Measurements from ENCODE around the gene MDH2. TPM values are rescaled to one million over a fixed set of nuclear protein-coding genes. Genes with fewer than 3 reads are reported as not detected.
A peak's percentile ranks its signal among the peaks of the same experiment; 100 is the strongest.

MDH2 gene
- total and polyA plus RNA-seq, 10 of the 15 experiments (the other 5 are each of a cell fraction or from before 2014, with no cell fraction given) = 106 to 530 (median 202) TPM

DNA sequence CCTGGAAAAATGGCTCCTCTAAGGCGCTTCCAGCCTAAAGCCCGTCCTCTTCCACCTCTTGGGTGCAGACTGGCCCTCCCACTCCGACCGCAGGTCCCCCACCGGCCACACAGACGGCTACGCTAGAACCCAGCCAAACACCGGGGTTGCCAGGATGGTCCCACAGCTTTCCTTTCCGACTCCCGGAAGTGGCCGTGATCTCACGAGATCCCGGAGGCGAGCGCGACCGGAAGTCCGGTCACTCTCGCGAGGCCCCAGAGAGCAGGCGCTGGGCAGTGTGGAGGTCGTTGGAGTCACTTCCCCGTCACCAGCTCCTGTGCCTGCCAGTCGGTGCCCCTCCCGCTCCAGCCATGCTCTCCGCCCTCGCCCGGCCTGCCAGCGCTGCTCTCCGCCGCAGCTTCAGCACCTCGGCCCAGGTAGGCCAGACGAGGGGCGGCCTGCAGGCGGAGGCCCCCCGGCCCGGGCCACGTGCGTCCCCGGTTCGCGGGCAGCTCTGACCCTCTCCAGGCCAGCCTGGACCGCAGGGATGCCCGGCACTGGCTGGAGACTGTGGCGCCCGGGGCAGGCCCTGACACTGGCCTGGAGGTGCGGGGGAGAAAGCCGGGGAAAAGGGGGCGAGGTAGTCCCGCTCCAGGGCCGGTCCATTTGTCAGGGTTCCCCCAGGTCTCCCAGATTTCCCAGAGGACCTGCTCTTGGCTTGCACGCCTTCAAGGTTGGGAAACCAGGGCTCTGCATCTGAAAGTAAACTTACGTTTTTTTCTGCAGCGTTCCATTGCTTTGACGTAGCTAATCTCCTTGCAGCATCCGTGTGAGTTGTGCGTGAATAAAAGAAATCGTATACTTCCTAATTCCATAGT, at the start of gene MDH2, which contains the start of gene STYXL1 (continued):
- TF ChIP-seq, protein P1, sequence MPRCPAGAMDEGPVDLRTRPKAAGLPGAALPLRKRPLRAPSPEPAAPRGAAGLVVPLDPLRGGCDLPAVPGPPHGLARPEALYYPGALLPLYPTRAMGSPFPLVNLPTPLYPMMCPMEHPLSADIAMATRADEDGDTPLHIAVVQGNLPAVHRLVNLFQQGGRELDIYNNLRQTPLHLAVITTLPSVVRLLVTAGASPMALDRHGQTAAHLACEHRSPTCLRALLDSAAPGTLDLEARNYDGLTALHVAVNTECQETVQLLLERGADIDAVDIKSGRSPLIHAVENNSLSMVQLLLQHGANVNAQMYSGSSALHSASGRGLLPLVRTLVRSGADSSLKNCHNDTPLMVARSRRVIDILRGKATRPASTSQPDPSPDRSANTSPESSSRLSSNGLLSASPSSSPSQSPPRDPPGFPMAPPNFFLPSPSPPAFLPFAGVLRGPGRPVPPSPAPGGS (IDR thresholded peaks at IDR 0.05; ENCODE audit: borderline replicate concordance, insufficient read depth, low read depth, low read length, poor library complexity, severe bottlenecking) = no peak
- TF ChIP-seq YY1 (IDR thresholded peaks at IDR 0.05; ENCODE audit: low read depth, low read length) = peak; percentile 83
- TF ChIP-seq PAX5 (IDR thresholded peaks at IDR 0.05; ENCODE audit: borderline replicate concordance, low read depth, low read length) = peak; percentile 30; the same call in 1 of the 2 replicates
- peak; percentile 83 for TF ChIP-seq KLF5 (IDR thresholded peaks at IDR 0.05; ENCODE audit: partially characterized antibody)
- TF ChIP-seq RUNX3 (IDR thresholded peaks at IDR 0.05; ENCODE audit: low read length) = peak; percentile 85
- no peak for TF ChIP-seq EP300 (IDR thresholded peaks at IDR 0.05; ENCODE audit: borderline replicate concordance in 1 of 2, control insufficient read depth in 1 of 2, low read depth in 2 of 2, low read length in 2 of 2)
- TF ChIP-seq BHLHE40 (IDR thresholded peaks at IDR 0.05; ENCODE audit: borderline replicate concordance in 1 of 2, low read depth in 2 of 2, low read length in 1 of 2) = peak; percentile 46 to 89; a peak in 2 of 4 replicates
- TF ChIP-seq BRCA1 (IDR thresholded peaks at IDR 0.05; ENCODE audit: low read depth, low read length) = peak; percentile 96
- no peak; the same call in 1 of the 2 replicates for TF ChIP-seq FOXM1 (IDR thresholded peaks at IDR 0.05; ENCODE audit: low read depth, low read length)
- TF ChIP-seq, protein P2, sequence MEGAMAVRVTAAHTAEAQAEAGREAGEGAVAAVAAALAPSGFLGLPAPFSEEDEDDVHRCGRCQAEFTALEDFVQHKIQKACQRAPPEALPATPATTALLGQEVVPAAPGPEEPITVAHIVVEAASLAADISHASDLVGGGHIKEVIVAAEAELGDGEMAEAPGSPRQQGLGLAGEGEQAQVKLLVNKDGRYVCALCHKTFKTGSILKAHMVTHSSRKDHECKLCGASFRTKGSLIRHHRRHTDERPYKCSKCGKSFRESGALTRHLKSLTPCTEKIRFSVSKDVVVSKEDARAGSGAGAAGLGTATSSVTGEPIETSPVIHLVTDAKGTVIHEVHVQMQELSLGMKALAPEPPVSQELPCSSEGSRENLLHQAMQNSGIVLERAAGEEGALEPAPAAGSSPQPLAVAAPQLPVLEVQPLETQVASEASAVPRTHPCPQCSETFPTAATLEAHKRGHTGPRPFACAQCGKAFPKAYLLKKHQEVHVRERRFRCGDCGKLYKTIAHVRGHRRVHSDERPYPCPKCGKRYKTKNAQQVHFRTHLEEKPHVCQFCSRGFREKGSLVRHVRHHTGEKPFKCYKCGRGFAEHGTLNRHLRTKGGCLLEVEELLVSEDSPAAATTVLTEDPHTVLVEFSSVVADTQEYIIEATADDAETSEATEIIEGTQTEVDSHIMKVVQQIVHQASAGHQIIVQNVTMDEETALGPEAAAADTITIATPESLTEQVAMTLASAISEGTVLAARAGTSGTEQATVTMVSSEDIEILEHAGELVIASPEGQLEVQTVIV (IDR thresholded peaks at IDR 0.05; ENCODE audit: borderline replicate concordance, partially characterized antibody) = peak; percentile 95
- TF ChIP-seq TCF12 (IDR thresholded peaks at IDR 0.05; ENCODE audit: low read depth, low read length) = peak; percentile 62; the same call in 1 of the 2 replicates
- 0 out of 2 replicates have a peak, but pooled peaks have one; percentile 63 for TF ChIP-seq NBN (IDR thresholded peaks at IDR 0.05)
- TF ChIP-seq, protein P3, sequence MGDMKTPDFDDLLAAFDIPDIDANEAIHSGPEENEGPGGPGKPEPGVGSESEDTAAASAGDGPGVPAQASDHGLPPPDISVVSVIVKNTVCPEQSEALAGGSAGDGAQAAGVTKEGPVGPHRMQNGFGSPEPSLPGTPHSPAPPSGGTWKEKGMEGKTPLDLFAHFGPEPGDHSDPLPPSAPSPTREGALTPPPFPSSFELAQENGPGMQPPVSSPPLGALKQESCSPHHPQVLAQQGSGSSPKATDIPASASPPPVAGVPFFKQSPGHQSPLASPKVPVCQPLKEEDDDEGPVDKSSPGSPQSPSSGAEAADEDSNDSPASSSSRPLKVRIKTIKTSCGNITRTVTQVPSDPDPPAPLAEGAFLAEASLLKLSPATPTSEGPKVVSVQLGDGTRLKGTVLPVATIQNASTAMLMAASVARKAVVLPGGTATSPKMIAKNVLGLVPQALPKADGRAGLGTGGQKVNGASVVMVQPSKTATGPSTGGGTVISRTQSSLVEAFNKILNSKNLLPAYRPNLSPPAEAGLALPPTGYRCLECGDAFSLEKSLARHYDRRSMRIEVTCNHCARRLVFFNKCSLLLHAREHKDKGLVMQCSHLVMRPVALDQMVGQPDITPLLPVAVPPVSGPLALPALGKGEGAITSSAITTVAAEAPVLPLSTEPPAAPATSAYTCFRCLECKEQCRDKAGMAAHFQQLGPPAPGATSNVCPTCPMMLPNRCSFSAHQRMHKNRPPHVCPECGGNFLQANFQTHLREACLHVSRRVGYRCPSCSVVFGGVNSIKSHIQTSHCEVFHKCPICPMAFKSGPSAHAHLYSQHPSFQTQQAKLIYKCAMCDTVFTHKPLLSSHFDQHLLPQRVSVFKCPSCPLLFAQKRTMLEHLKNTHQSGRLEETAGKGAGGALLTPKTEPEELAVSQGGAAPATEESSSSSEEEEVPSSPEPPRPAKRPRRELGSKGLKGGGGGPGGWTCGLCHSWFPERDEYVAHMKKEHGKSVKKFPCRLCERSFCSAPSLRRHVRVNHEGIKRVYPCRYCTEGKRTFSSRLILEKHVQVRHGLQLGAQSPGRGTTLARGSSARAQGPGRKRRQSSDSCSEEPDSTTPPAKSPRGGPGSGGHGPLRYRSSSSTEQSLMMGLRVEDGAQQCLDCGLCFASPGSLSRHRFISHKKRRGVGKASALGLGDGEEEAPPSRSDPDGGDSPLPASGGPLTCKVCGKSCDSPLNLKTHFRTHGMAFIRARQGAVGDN (IDR thresholded peaks at IDR 0.05) = peak; percentile 65; the same call in 1 of the 2 replicates
- peak; percentile 60; the same call in 1 of the 2 replicates for TF ChIP-seq TBL1XR1 (IDR thresholded peaks at IDR 0.05; ENCODE audit: low read depth, low read length)
- TF ChIP-seq HDGF (IDR thresholded peaks at IDR 0.05) = peak; percentile 24; the same call in 1 of the 2 replicates
- TF ChIP-seq SPI1 (IDR thresholded peaks at IDR 0.05; ENCODE audit: borderline replicate concordance, insufficient read depth, low read depth, low read length) = peak; percentile 6; the same call in 1 of the 2 replicates
